ENCODE results near the gene EPHB1. TPM values are rescaled to one million over a fixed set of nuclear protein-coding genes. Genes with fewer than 3 reads are reported as not detected.

Gene EPHB1
- total and polyA plus RNA-seq, 2 donors (not counting 3 experiments of a cell fraction or from before 2014, with no cell fraction given), result 1.3 to 5.2 TPM

DNA sequence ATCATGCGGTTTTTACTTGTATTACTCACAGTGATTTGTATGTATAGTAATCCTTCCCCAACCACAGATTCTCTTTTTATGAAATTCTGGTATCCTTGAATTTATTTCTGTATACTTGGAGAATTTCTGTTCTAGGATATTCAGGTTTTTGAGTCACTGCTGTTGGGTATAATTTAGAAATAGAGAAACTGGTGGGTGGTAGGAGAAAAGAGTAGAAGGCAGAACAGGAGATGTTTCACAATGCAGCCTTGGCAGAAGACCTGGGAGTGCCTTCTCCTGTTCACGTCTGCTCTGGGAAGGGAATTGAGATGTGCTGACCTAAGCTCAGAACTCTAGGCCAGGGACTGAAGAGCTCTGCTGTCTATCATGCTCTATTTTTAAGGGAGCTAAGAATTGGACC, 193.6 kb downstream of the EPHB1 start:
- Histone ChIP-seq H4K20me1 (replicated peaks; ENCODE audit: control insufficient read depth, extremely low read depth, insufficient read depth, low read length) (no peaks in the 10 kb centered on the region), H3K9ac (replicated peaks; ENCODE audit: extremely low read depth, insufficient read depth, low read length) (no peak overlapping the region), H3K4me3 (replicated peaks in 1 of 3; ENCODE audit: insufficient read depth in 1 of 3, low read depth in 1 of 3, low read length in 3 of 3) (no peak overlapping the region), H3K4me2 (ENCODE audit: insufficient read depth, low read length) (no peak overlapping the region), H3K27ac (ENCODE audit: insufficient read depth, low read depth, low read length) (no peak overlapping the region), H2AFZ (ENCODE audit: low read depth, low read length) (no peak overlapping the region), H3K36me3 (ENCODE audit: control insufficient read depth in 2 of 2, extremely low read depth in 1 of 2, insufficient read depth in 2 of 2, low read length in 2 of 2) (no peaks in the 10 kb centered on the region), H3K9me3 (replicated peaks; ENCODE audit: control insufficient read depth, insufficient read depth, low read length) (no peaks in the 10 kb centered on the region), H3K4me1 (ENCODE audit: control insufficient read depth, extremely low read depth, insufficient read depth, low read length) (no peaks in the 10 kb centered on the region), H3K27me3 (ENCODE audit: control insufficient read depth in 2 of 2, insufficient read depth in 2 of 2, low read length in 2 of 2) (no peaks in the 10 kb centered on the region), H3K9me1 (replicated peaks; ENCODE audit: control insufficient read depth, extremely low read depth, insufficient read depth, low read length) (no peaks in the 10 kb centered on the region), H3K79me2 (ENCODE audit: control insufficient read depth, insufficient read depth, low read length) (no peaks in the 10 kb centered on the region)
- dilution Hi-C loops (cut with MboI; ENCODE audit: extremely low pct_ligation_motif_present, low sequenced_read_pairs) (no loop called here), intact Hi-C loops (cut with micrococcal nuclease) (no loop called here)
- no TSS peak for BruUV-seq (replicated peaks)
- CTCF ChIA-PET, result no interaction called here
- POLR2A ChIA-PET, result no interaction called here
- FAIRE-seq, result no peak
- TF ChIP-seq EZH2 (IDR thresholded peaks at IDR 0.05; ENCODE audit: borderline replicate concordance, low read depth, low read length, severe bottlenecking) (no peak), MYC (IDR thresholded peaks at IDR 0.05; ENCODE audit: low read depth, low read length) (no peak), JUN (IDR thresholded peaks at IDR 0.05; ENCODE audit: borderline replicate concordance, insufficient read depth, insufficient read length, low read depth) (no peak), POLR2AphosphoS5 (IDR thresholded peaks at IDR 0.05; ENCODE audit: insufficient read depth, low read depth, low read length) (no peak), POLR2A (IDR thresholded peaks at IDR 0.05; ENCODE audit: low read depth, low read length) (no peak), GATA2 (IDR thresholded peaks at IDR 0.05; ENCODE audit: insufficient read depth, insufficient read length, low read depth, low read length) (no peak), FOS (IDR thresholded peaks at IDR 0.05; ENCODE audit: borderline replicate concordance, insufficient read depth, low read length) (no peak)
- TF ChIP-seq, protein P1, sequence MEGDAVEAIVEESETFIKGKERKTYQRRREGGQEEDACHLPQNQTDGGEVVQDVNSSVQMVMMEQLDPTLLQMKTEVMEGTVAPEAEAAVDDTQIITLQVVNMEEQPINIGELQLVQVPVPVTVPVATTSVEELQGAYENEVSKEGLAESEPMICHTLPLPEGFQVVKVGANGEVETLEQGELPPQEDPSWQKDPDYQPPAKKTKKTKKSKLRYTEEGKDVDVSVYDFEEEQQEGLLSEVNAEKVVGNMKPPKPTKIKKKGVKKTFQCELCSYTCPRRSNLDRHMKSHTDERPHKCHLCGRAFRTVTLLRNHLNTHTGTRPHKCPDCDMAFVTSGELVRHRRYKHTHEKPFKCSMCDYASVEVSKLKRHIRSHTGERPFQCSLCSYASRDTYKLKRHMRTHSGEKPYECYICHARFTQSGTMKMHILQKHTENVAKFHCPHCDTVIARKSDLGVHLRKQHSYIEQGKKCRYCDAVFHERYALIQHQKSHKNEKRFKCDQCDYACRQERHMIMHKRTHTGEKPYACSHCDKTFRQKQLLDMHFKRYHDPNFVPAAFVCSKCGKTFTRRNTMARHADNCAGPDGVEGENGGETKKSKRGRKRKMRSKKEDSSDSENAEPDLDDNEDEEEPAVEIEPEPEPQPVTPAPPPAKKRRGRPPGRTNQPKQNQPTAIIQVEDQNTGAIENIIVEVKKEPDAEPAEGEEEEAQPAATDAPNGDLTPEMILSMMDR (IDR thresholded peaks at IDR 0.05; ENCODE audit: extremely low read depth in 1 of 2, insufficient read depth in 1 of 2, low read depth in 1 of 2, low read length in 2 of 2), result no peak
- TF ChIP-seq, protein P2, sequence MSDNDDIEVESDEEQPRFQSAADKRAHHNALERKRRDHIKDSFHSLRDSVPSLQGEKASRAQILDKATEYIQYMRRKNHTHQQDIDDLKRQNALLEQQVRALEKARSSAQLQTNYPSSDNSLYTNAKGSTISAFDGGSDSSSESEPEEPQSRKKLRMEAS (IDR thresholded peaks at IDR 0.05; ENCODE audit: insufficient read depth, insufficient read length), result no peak
- DNase-seq (ENCODE audit: low read depth, low spot score), result no peak
